ENCODE results near the gene PRTN3.

Gene PRTN3

DNA sequence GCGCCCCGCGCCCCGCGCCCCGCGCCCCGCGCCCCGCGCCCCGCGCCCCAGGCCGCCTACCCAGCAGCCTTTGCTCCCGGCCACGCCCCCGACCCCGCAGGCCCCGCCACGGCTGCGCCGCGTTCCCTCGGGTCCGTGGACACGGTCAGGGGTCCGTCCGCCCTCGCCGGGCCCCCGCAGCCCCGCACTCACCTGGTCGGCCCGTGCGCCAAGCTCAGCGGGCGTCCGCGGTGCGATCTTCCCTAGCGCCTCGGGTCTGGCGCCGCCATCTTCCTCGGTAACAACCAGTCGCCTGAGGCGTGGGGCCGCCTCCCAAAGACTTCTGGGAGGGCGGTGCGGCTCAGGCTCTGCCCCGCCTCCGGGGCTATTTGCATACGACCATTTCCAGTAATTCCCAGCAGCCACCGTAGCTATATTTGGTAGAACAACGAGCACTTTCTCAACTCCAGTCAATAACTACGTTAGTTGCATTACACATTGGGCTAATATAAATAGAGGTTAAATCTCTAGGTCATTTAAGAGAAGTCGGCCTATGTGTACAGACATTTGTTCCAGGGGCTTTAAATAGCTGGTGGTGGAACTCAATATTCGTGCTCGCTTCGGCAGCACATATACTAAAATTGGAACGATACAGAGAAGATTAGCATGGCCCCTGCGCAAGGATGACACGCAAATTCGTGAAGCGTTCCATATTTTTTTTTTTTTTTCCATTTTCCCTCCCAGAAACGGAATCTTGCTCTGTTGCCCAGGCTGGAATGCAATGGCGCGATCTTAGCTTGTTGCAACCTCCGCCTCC is 52.3 kb downstream of the PRTN3 start, which contains the start of the genes MED16 and RNU6-9:
Gene MED16 (minus strand): TSS at position 294 of the 796 bp plus-strand sequence. CDS start 2,056 bp downstream, outside the sequence.
Gene RNU6-9 (plus strand): TSS at position 591 of the 796 bp plus-strand sequence.
- DNase-seq (ENCODE audit: extremely low spot score) = peak; percentile 99
- ChIA-PET POLR2A (interaction anchor here (0.5 to 1.8 kb wide), 4 partner anchors 10 to 1529 kb away, joined by 3 to 8 read pairs (median 4); no protein-coding TSS in a partner anchor), CTCF (interaction anchor here (0.7 to 3.5 kb wide), 6 partner anchors 12 to 373 kb away, joined by 3 to 21 read pairs (median 5); no protein-coding TSS in a partner anchor)
- TF ChIP-seq, protein P1, sequence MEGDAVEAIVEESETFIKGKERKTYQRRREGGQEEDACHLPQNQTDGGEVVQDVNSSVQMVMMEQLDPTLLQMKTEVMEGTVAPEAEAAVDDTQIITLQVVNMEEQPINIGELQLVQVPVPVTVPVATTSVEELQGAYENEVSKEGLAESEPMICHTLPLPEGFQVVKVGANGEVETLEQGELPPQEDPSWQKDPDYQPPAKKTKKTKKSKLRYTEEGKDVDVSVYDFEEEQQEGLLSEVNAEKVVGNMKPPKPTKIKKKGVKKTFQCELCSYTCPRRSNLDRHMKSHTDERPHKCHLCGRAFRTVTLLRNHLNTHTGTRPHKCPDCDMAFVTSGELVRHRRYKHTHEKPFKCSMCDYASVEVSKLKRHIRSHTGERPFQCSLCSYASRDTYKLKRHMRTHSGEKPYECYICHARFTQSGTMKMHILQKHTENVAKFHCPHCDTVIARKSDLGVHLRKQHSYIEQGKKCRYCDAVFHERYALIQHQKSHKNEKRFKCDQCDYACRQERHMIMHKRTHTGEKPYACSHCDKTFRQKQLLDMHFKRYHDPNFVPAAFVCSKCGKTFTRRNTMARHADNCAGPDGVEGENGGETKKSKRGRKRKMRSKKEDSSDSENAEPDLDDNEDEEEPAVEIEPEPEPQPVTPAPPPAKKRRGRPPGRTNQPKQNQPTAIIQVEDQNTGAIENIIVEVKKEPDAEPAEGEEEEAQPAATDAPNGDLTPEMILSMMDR (IDR thresholded peaks at IDR 0.05; ENCODE audit: control extremely low read depth, extremely low read depth, low read depth, missing control alignments) = no peak

DNA sequence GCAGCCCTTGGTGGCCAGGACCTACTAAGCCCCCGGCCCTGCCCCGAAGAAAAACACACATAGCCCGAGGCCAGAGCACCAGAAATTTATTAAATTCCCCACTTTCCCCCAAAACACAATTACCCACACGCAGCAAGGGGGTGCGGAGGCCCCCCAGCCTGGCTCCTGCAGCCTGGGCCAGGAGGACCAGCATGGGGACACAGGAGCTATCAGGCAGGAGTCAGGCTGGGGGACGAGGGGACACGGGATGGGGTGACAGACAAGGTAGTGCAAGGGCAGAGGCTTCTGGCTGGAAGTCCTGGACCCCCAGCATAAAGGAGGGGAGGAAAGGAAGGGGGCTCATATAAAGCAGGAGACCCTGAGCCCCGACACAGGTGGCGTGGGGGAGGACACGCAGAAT is 55.6 kb downstream of the PRTN3 start:
- TF ChIP-seq, protein P1 (IDR thresholded peaks at IDR 0.05; ENCODE audit: control extremely low read depth, extremely low read depth, low read depth, missing control alignments) = no peak
- POLR2A ChIA-PET = interaction anchor here (1.4 kb wide), 1 partner anchor 10 kb away, joined by 5 read pairs; no protein-coding TSS in a partner anchor
- no peak for DNase-seq (ENCODE audit: extremely low spot score)
- CTCF ChIA-PET = interaction anchor here (1.1 kb wide), 1 partner anchor 17 kb away, joined by 3 read pairs; no protein-coding TSS in a partner anchor

DNA sequence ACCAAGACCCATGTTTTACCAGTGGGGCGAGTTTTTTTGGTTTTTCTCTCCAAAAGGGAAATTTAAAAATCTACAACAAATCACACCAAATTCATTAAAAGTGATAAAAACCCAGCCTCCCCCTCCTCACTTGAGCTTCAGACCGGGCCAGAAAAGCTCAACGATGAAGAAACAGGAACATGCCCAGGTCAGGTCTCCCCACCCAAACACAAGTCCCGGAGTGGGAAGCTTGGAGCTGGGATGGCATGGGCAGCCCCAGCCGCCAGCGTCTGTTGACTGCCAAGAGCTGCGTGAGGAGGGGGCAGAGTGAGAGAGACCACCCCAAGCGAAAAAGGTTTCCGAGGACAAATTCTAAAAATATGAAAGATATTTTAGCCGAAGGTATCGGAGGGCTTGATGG is 56.2 kb downstream of the PRTN3 start:
- DNase-seq (ENCODE audit: extremely low spot score) = no peak
- ChIA-PET POLR2A (interaction anchor here (0.8 kb wide), 1 partner anchor 10 kb away, joined by 3 read pairs; no protein-coding TSS in a partner anchor), CTCF (no interaction called here)
- TF ChIP-seq, protein P1 (IDR thresholded peaks at IDR 0.05; ENCODE audit: control extremely low read depth, extremely low read depth, low read depth, missing control alignments) = no peak

DNA sequence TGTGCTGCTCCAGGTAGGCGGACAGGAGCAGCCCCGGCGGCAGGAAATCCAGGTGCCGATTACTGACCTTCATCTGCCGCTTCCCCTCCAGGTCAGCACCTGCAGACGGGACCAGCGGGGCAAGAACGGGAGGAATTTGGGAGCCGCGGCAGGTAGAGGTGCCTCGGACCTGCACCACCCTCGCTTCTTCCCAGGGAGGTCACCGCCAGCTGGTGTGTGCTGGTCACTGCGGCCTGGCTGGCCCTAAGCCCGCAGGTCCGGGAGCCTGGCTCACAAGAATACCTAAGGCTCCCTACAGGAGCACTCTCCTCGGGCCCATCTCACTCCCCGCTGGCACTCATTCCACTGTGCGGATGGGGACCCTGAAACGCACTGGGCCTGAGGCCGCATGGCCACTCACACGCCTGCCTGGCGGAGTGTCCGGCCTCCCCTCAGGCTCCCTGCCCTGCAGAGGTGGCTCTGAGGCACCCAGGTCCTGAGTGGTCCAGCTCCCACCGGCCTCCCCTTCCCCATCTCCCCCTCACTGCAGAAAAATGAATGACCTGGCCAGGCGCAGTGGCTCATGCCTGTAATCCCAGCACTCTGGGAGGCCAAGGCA is 56.7 kb downstream of the PRTN3 start:
- ChIA-PET CTCF (no interaction called here), POLR2A (interaction anchor here (0.8 kb wide), 1 partner anchor 9 kb away, joined by 3 read pairs; no protein-coding TSS in a partner anchor)
- DNase-seq (ENCODE audit: extremely low spot score) = no peak
- TF ChIP-seq, protein P1 (IDR thresholded peaks at IDR 0.05; ENCODE audit: control extremely low read depth, extremely low read depth, low read depth, missing control alignments) = no peak

Data from GM10248 (cell line).